Ascending aorta (tissue), 2 donors: ENCODE results near the gene MBNL2. TPM values are rescaled to one million over a fixed set of nuclear protein-coding genes. Genes with fewer than 3 reads are reported as not detected.

Experiments
- DNase-seq, 2 donors: peaks; one replicate each; pipeline ENCODE4 v3.0.0-alpha.2; 2019; ENCODE audit warnings: low spot score in 2 of 2
- H3K27ac ChIP-seq, 2 donors: fragments of 200-600 bp; sonication (generic); one replicate each; pipeline ENCODE4 v1.5.1; 2016 to 2017; ENCODE audit warnings: mild to moderate bottlenecking in 1 of 2
- H3K27me3 ChIP-seq: fragments of 200-600 bp; sonication (generic); one replicate; pipeline ENCODE4 v1.5.1; 2017
- H3K36me3 ChIP-seq, 2 donors: fragments of 200-600 bp; sonication (generic); one replicate each; pipeline ENCODE4 v1.5.1; 2016
- H3K4me1 ChIP-seq, 2 donors: fragments of 200-600 bp; sonication (generic); one replicate each; pipeline ENCODE4 v1.5.1; 2016 to 2017; ENCODE audit warnings: mild to moderate bottlenecking in 1 of 2
- H3K4me3 ChIP-seq, 2 donors: fragments of 200-600 bp; sonication (generic); one replicate each; pipeline ENCODE4 v1.5.1; 2016 to 2017; ENCODE audit warnings: mild to moderate bottlenecking in 1 of 2
- H3K9me3 ChIP-seq, 2 donors: fragments of 200-600 bp; sonication (generic); one replicate each; pipeline ENCODE4 v1.5.1; 2016
- CTCF ChIP-seq, 3 experiments: fragments of 200-600 bp in 2 of 3; fragments of 450-650 bp in 1 of 3; sonication (generic) in 2 of 3; IDR thresholded peaks; one replicate each; pipeline ENCODE4 v1.5.1; 2016 to 2019; ENCODE audit warnings: antibody characterized with exemption in 3 of 3, mild to moderate bottlenecking in 1 of 3, moderate library complexity in 1 of 3
- intact Hi-C: fragments of 100-400 bp; cut with DNase I; formaldehyde crosslinking; loops from one replicate; pipeline ENCODE4 v1.15.1; 2023
- total RNA-seq: library from RNA; depleted of rRNA; stranded (reverse); fragments of >200 nt; gene quantifications from one replicate; pipeline ENCODE4 v1.1.0, GENCODE V29; 2016

The MBNL2 gene
- total RNA-seq, 1 donor from 2014 or later: 38.7 TPM

- no peaks in the 10 kb centered on the region for H3K9me3 ChIP-seq
- no peak for DNase-seq
- peak overlapping the region; percentile 42 to 82 for H3K27ac ChIP-seq
- no peaks in the 10 kb centered on the region for H3K36me3 ChIP-seq
- TF ChIP-seq CTCF (IDR thresholded peaks at IDR 0.05): no peak
- H3K27me3 ChIP-seq: no peaks in the 10 kb centered on the region
- intact Hi-C loops: loop anchor here (2.0 to 10.0 kb wide), 2 partner anchors 29 to 179 kb away; partner anchors contain the start of gene RAP2A
- H3K4me1 ChIP-seq: peaks cover 12 to 68% of the 10 kb centered on the region in 2 donors
- no peak overlapping the region for H3K4me3 ChIP-seq
Observed at GRCh38 chr13:97255515-97256021, 33.4 kb downstream of the MBNL2 start.

GRCh38 chr13:97256343-97256783, 34.2 kb downstream of the MBNL2 start:
- DNase-seq: peak in 1 of 2 donors; percentile 72
- peaks cover 12 to 68% of the 10 kb centered on the region in 2 donors for H3K4me1 ChIP-seq
- intact Hi-C loops: loop anchor here (2.0 to 10.0 kb wide), 2 partner anchors 30 to 178 kb away; partner anchors contain the start of gene RAP2A
- no peaks in the 10 kb centered on the region for H3K9me3 ChIP-seq
- no peaks in the 10 kb centered on the region for H3K36me3 ChIP-seq
- no peak overlapping the region for H3K4me3 ChIP-seq
- TF ChIP-seq CTCF (IDR thresholded peaks at IDR 0.05): no peak
- H3K27ac ChIP-seq: peak overlapping the region; percentile 76 to 82
- H3K27me3 ChIP-seq: no peaks in the 10 kb centered on the region

GRCh38 chr13:97257228-97257755, 35.2 kb downstream of the MBNL2 start:
- peaks cover 12 to 74% of the 10 kb centered on the region in 2 donors for H3K4me1 ChIP-seq
- intact Hi-C loops: loop anchor here (2.0 to 10.0 kb wide), 2 partner anchors 30 to 178 kb away; partner anchors contain the start of gene RAP2A
- peak overlapping the region; percentile 76 to 79 for H3K27ac ChIP-seq
- H3K27me3 ChIP-seq: no peaks in the 10 kb centered on the region
- no peak for DNase-seq
- H3K4me3 ChIP-seq: no peak overlapping the region
- H3K9me3 ChIP-seq: no peaks in the 10 kb centered on the region
- TF ChIP-seq CTCF (IDR thresholded peaks at IDR 0.05): no peak
- H3K36me3 ChIP-seq: no peaks in the 10 kb centered on the region

- peak; percentile 18 to 87 for DNase-seq
- TF ChIP-seq CTCF (IDR thresholded peaks at IDR 0.05): no peak
- Histone ChIP-seq H3K9me3 (no peaks in the 10 kb centered on the region), H3K4me3 (no peak overlapping the region), H3K27ac (peak overlapping the region; percentile 76 to 79), H3K4me1 (peaks cover 12 to 72% of the 10 kb centered on the region in 2 donors), H3K36me3 (no peaks in the 10 kb centered on the region), H3K27me3 (no peaks in the 10 kb centered on the region)
- intact Hi-C loops: loop anchor here (2.0 to 10.0 kb wide), 2 partner anchors 31 to 177 kb away; partner anchors contain the start of gene RAP2A
Observed at GRCh38 chr13:97257800-97258799, 36.0 kb downstream of the MBNL2 start.

- intact Hi-C loops: loop anchor here (1.0 to 10.0 kb wide), 2 partner anchors 16 to 176 kb away; partner anchors contain the start of gene RAP2A
- H3K27ac ChIP-seq: peak overlapping the region; percentile 76 to 79
Observed at GRCh38 chr13:97258801-97259200, 36.7 kb downstream of the MBNL2 start.

More at GRCh38 chr13:97258801-97259200, 36.7 kb downstream of the MBNL2 start:
- no peak for TF ChIP-seq CTCF (IDR thresholded peaks at IDR 0.05)
- H3K36me3 ChIP-seq: no peaks in the 10 kb centered on the region
- H3K4me3 ChIP-seq: no peak overlapping the region
- H3K4me1 ChIP-seq: peaks cover 12 to 72% of the 10 kb centered on the region in 2 donors
- no peaks in the 10 kb centered on the region for H3K27me3 ChIP-seq
- H3K9me3 ChIP-seq: no peaks in the 10 kb centered on the region
- DNase-seq: no peak
